Measurements from ENCODE around the gene MYH11. TPM values are rescaled to one million over a fixed set of nuclear protein-coding genes. Genes with fewer than 3 reads are reported as not detected.

Gene MYH11
- 10 to 100 TPM; 64.7 to 75.8 TPM for total RNA-seq
- long read RNA-seq, full-length matches to known transcripts, result 12 of 112 reads
- long read RNA-seq, partial matches to known transcripts, result 94 of 112 reads
- long read RNA-seq, other reads (novel, unspliced or antisense), result 6 of 112 reads

- DNase-seq (peak; percentile 27), ATAC-seq (peak; percentile 36 to 62)
- intact Hi-C loops (cut with DNase I), result no loop called here
These were observed at the start of gene MYH11 for GRCh38 chr16:15856901-15857698. TSS of gene MYH11 (minus strand) at chr16:15857028. CDS start at chr16:15838252, 18,776 bp downstream.

GRCh38 chr16:15906439-15906838 lies 49.6 kb upstream of the MYH11 start:
- DNase-seq, result no peak
- intact Hi-C loops (cut with DNase I), result no loop called here
- no peak for ATAC-seq

- intact Hi-C loops (cut with DNase I), result no loop called here
- ATAC-seq (no peak), DNase-seq (no peak)
These were observed 47.1 kb upstream of the MYH11 start for GRCh38 chr16:15903960-15904359.

- DNase-seq, result no peak
- intact Hi-C loops (cut with DNase I), result no loop called here
- peak in 1 of 2 donors; percentile 24 for ATAC-seq
These were observed 44.2 kb upstream of the MYH11 start for GRCh38 chr16:15900901-15901500.

- intact Hi-C loops (cut with DNase I), result no loop called here
- DNase-seq, result no peak
- ATAC-seq, result no peak
These were observed 43.5 kb upstream of the MYH11 start for GRCh38 chr16:15900357-15900756.

GRCh38 chr16:15899538-15900100 lies 42.8 kb upstream of the MYH11 start:
- DNase-seq (no peak), ATAC-seq (peak; percentile 50 to 95)
- intact Hi-C loops (cut with DNase I), result loop anchor here (10.0 kb wide), 2 partner anchors 55 to 145 kb away; no protein-coding TSS in a partner anchor

- no peak for ATAC-seq
- intact Hi-C loops (cut with DNase I), result loop anchor here (10.0 kb wide), 2 partner anchors 56 to 146 kb away; no protein-coding TSS in a partner anchor
- no peak for DNase-seq
These were observed 41.8 kb upstream of the MYH11 start for GRCh38 chr16:15898654-15899053.

- intact Hi-C loops (cut with DNase I), result loop anchor here (10.0 kb wide), 2 partner anchors 57 to 147 kb away; no protein-coding TSS in a partner anchor
- DNase-seq (no peak), ATAC-seq (no peak)
These were observed 41.0 kb upstream of the MYH11 start for GRCh38 chr16:15897834-15898254.

GRCh38 chr16:15897121-15897780 lies 40.4 kb upstream of the MYH11 start:
- ATAC-seq, result no peak

GRCh38 chr16:15894571-15895374 lies 37.9 kb upstream of the MYH11 start:
- intact Hi-C loops (cut with DNase I), result loop anchor here (10.0 kb wide), 2 partner anchors 60 to 150 kb away; no protein-coding TSS in a partner anchor
- DNase-seq, result no peak
- no peak for ATAC-seq

More at GRCh38 chr16:15897121-15897780, 40.4 kb upstream of the MYH11 start:
- DNase-seq, result no peak
- intact Hi-C loops (cut with DNase I), result loop anchor here (10.0 kb wide), 2 partner anchors 58 to 148 kb away; no protein-coding TSS in a partner anchor

GRCh38 chr16:15891508-15891907 lies 34.7 kb upstream of the MYH11 start:
- intact Hi-C loops (cut with DNase I), result loop anchor here (10.0 kb wide), 2 partner anchors 63 to 153 kb away; no protein-coding TSS in a partner anchor
- ATAC-seq, result no peak
- DNase-seq, result no peak

GRCh38 chr16:15888072-15888976 lies 31.5 kb upstream of the MYH11 start, which contains the start of gene CEP20:
TSS of gene CEP20 (minus strand) at chr16:15888603. CDS start at chr16:15888585, 18 bp downstream.
- intact Hi-C loops (cut with DNase I), result no loop called here
- DNase-seq (peak; percentile 100), ATAC-seq (peak; percentile 100)

GRCh38 chr16:15887283-15887682 lies 30.5 kb upstream of the MYH11 start:
- intact Hi-C loops (cut with DNase I), result no loop called here
- DNase-seq, result no peak
- ATAC-seq, result no peak

GRCh38 chr16:15886078-15886477 lies 29.2 kb upstream of the MYH11 start:
- DNase-seq, result no peak
- no peak for ATAC-seq
- intact Hi-C loops (cut with DNase I), result no loop called here

GRCh38 chr16:15885560-15886001 lies 28.8 kb upstream of the MYH11 start:
- intact Hi-C loops (cut with DNase I), result no loop called here
- ATAC-seq, result no peak
- no peak for DNase-seq

GRCh38 chr16:15882563-15882962 lies 25.7 kb upstream of the MYH11 start:
- ATAC-seq, result no peak
- no peak for DNase-seq
- intact Hi-C loops (cut with DNase I), result no loop called here

- no peak for ATAC-seq
- intact Hi-C loops (cut with DNase I), result no loop called here
- no peak for DNase-seq
These were observed 25.1 kb upstream of the MYH11 start for GRCh38 chr16:15881794-15882379.

Data from left cardiac atrium (tissue), 4 donors.